Fibroblast of upper back skin (primary cell): ENCODE data around the gene SRP9.
"Not testable (repeated sequence)": the region's sequence is repeated elsewhere in the genome, so short reads cannot be mapped to it uniquely, and the experiment has no call there.

Experiments used
- DNase-seq: peaks from one replicate; pipeline ENCODE4 v3.0.0-alpha.2; 2013

Gene SRP9

GRCh38 chr1:225757927-225758656 is 19.5 kb upstream of the SRP9 start:
- no peak for DNase-seq

DNA sequence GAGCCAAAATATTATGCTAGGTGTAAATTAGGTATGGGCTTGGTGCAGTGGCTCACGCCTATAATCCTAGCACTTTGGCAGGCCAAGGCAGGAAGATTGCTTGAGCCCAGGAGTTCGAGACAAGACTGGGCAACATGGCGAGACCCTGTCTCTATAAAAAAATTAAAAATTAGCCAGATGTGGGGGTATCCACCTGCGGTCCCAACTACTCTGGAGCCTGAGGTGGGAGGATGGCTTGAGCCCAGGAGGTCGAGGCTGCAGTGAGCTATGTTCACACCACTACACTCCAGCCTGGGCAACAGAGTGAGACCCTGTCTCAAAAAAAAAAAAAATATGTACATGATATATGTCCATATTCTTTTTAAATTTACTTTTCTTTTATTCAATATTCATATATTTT is 17.7 kb upstream of the SRP9 start:
- DNase-seq: not testable (repeated sequence)

DNA sequence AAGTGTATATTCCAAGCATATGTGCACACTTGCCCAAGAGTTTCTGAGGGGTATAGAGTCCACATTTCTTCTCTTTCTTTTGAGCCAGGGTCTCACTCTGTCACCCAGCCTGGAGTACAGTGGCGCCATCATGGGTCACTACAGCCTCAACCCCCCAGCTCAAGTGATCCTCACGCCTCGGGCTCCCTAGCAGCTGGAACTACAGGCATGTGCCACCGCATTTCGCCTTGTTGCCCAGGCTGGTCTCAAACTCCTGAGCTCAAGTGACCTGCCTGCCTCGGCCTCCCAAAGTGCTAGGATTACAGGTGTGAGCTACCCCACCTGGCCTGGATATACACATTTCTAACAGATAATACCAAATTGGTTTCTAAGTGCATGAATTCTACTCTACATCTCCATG is 17.1 kb upstream of the SRP9 start:
- no peak for DNase-seq

- peak; percentile 68 for DNase-seq
These were observed 16.2 kb upstream of the SRP9 start for GRCh38 chr1:225761395-225761794.

DNA sequence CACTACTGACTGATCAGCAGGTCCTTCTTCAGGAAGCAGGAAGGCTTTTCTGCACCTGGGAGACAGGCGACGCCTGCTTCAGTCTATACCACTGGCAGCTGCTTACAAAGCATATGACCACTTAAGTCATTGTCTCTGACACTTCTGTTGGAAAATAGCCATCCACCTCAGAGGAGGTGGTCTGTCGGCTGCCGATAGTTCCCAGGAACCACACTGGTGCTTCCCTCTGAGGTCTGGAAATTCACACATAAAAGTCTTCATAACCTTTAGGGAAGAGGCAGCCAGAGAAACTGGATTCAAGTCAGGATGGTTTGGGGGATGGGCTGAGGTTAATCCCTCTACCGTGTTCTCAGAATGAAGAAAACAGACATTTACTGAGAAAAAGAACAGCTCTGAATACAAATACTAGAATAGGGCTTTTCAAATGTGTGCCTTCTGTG is 15.6 kb upstream of the SRP9 start:
- peak; percentile 50 for DNase-seq

- peak; percentile 85 for DNase-seq
These were observed 15.2 kb upstream of the SRP9 start for GRCh38 chr1:225762444-225762843.

DNA sequence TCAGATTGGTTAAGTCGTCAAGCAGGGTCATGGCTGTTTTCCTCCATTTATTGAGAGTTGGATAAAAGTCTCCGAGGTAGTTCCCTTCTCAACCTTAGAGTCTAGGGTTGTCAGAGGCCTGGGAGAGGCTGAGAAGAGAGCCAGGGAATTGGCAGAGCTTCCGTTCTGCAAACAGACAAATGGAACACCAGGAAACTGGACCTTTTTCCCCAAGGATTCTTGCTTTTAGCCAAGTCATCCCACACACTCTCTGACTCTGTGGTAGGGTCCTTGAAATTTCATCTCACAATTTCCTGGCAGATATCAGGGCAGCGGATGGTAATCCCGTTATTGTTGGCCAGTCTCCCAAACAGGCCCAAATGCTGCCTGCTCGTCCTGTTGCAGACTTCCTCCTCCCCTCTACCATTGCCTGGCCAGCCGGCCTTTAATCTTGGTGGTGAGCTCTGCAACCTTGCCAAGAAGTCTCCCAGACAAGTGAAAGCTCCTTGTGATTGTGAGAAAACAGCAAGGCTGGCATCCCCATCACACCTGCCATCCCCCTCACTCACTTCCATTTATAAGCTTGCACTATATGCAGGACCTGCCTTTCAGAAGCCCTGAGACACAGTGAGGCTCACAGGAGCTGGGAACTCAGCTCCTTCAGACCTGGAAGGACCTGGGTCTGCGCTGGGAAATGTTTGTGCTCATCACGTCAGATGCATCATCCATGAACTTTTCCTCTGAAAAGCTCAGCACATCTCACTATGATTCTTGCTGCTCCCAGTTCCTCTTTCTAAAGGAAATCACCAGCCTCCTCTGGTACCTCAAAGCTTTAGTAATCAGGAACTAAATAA is 13.7 kb upstream of the SRP9 start:
- peak; percentile 63 for DNase-seq

GRCh38 chr1:225765982-225766674 is 11.5 kb upstream of the SRP9 start:
- no peak for DNase-seq

GRCh38 chr1:225766967-225767633 is 10.5 kb upstream of the SRP9 start:
- peak; percentile 94 for DNase-seq

DNA sequence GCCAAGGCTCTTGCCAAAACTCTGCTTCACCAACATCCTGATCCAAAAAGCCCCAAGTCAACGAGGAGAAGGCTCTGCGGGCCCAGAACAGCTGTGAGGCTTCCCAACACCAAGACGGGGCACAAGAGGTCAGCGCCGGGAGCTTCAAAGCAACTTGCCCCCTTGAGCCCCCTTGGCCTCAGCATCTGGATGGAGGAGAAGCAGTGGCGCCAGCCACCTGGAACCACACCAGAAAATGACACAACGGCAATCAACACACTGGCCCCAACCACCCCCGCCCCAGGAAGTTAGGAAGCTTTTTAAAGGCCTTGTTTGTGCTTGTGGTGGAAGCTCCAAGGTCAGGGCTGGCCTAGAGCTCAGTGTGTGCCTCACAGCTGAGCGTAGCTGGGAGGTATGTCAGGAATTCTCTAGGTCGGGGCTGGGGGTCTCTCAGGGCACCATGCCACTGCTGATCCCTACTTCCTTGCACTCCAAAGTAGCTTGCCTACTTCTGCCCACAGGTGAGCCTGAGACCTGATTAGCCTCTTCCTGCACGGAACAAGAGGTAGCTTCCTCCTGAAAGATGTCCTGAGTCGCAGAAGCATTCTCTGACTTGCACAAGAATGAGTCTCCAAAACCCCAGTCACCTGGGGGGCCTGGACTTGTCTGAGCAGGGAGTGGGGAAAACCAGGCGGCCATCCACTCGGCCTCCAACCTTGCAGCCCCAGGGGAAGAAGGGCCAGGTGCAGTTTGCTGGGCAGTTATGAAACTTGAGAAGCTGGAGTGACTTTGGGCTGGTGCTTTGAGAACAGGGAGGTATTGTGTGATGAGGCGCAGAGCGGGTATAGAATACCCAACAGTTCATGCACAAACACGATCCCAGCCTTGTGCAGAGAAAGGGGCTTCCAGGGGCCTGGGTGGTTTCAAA is 9.7 kb upstream of the SRP9 start:
- peak; percentile 58 for DNase-seq

GRCh38 chr1:225768662-225769426 is 8.8 kb upstream of the SRP9 start:
- DNase-seq: no peak

- DNase-seq: peak; percentile 61
These were observed 7.9 kb upstream of the SRP9 start for GRCh38 chr1:225769687-225770086.

DNA sequence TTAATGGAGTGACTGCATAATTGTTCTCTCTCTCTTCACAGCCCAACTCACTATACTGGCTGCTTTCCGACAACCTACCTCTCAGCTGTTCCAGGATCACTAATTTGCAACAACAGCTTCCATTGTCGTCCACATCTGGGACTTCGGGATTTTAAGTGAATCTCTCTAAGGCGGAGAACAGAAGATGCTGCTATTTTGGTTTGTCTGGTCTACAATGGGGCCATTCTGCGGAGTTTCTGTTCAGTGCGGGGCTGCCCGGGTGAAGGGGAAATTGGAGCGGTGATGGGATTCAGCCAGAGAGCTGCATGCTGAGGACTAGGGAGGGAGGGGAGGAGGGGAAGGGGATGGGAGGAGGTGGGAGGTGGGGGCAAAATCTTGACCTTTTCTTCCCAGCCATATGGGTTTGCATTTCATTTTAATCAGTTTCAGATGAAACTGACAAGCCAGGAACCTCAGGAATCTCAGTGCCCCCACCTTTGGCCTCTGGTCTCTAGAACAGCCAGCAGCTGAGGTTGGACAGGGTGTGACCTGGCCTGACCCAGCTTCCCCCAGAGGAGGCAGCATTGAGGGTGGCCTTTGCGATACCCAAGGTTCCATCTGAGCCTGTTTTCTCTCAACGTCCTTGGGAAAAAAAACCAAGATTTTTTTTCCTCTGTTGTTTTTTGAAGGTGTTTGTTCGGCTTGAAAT is 6.9 kb upstream of the SRP9 start:
- DNase-seq: peak; percentile 33

GRCh38 chr1:225771661-225772322 is 5.8 kb upstream of the SRP9 start:
- DNase-seq: no peak

- peak; percentile 88 for DNase-seq
These were observed 5.3 kb upstream of the SRP9 start for GRCh38 chr1:225772323-225772768.

DNA sequence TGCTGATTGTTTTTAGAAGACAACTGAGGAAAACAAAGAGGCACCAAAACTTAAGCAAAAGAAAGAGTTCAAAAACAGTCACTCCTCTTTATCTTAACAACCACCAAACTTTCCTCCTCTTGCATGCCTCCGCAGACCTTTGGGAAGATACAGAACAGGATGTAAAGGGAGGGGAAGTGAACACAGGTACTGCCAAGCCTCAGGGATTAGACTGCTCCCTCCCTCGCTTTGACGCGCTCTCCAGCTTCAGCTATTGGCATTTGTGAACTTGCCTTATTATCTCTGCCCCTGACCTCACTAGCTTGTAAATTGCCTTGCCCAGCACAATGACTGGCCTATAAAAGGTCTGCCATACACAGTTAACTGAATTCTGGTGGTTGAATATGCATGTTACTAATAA is 4.8 kb upstream of the SRP9 start:
- no peak for DNase-seq

DNA sequence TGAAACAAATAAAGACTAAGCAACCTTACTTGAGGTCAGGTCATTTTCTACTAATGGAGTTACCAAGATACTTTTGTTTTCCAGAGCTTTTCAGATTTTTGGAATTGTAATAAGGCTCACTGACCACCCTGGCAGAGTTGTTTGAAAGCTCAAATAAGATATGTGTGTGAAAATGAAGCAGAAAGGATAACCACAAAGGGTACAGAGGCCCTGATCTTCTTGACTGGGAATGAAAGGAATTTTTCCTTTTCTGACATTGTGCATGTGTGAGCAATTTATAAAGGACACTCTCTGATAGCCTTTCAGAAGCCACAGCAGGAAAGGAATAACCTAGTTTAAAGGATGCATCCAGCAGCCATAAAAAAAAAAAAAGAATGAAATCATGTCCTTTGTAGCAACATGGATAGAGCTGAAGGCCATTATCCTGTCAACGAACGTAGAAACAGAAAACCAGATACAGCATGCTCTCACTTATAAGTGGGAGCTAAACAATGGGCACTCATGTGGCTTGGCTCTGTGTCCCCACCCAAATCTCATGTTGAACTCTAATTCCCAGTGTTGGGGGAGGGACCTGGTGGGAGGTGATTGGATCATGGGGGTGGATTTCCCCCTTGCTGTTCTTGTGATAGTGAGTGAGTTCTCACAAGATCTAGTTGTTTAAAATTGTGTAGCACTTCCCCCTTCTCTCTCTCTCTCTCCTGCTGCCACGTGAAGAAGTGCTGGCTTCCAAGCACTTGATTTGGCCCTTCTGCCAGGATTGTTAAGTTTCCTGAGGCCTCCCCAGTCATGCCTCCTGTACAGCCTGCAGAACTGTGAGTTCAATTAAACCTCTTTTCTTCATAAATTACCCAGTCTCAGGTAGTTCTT is 3.1 kb upstream of the SRP9 start:
- DNase-seq: peak; percentile 66

- no peak for DNase-seq
These were observed 1.3 kb upstream of the SRP9 start for GRCh38 chr1:225776294-225776693.

GRCh38 chr1:225777058-225777582 is 506 bp upstream of the SRP9 start:
- no peak for DNase-seq
